ENCODE measurements around the gene KLHL34.

The KLHL34 gene

DNA sequence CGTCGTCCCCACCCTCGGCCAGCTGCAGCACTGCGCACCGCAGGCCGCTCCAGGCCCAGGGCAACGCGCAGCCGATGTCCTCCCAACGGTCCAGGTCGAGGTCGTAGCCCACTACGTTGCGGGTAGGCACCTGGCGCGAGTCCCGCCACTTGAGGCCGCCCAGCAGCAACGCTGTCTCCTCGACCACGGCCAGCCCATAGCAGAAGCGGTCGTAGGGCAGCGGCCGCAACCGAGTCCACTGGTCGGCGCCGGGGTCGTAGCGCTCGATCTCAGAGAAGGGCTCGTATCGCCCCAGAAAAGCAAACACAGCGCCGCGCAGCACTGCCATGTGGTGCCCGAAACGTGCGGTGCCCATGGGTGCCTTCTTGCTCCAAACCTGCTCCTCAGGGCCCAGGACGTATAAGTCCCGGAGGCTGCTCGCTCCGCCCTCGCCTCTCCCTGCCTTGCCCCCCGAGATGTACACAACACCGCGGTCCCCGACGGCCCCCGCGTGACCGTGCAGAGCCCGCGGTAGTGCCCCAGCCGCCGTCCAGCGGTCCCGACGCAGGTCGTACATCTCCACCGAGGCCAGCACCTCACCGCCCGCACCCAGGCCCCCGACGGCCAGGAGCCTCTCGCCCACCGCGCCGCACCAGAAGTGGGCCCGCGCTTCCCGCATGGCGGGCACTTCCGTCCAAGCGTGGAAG lies 2.1 kb downstream of the KLHL34 start:
- no peaks in the 10 kb centered on the region for H3K4me1 ChIP-seq (ENCODE audit: insufficient read depth, insufficient read length)
- H3K36me3 ChIP-seq (ENCODE audit: insufficient read depth, insufficient read length, low read length): no peaks in the 10 kb centered on the region
- no peak for TF ChIP-seq YY1 (IDR thresholded peaks at IDR 0.05; ENCODE audit: insufficient read depth, insufficient read length)
- no peak for TF ChIP-seq SUZ12 (IDR thresholded peaks at IDR 0.05; ENCODE audit: extremely low read depth, insufficient read depth, insufficient read length)
- no peak for TF ChIP-seq ZNF274 (IDR thresholded peaks at IDR 0.05; ENCODE audit: low read depth, low read length)
- H3K27me3 ChIP-seq (ENCODE audit: insufficient read depth, insufficient read length): no peaks in the 10 kb centered on the region
- H3K9me3 ChIP-seq (ENCODE audit: insufficient read depth, low read length): no peaks in the 10 kb centered on the region
- H3K4me3 ChIP-seq (ENCODE audit: insufficient read length, low read depth): no peak overlapping the region
- no peak for DNase-seq (ENCODE audit: low read depth, low spot score)
- H3K9ac ChIP-seq (ENCODE audit: insufficient read length, low read depth): no peak overlapping the region

DNA sequence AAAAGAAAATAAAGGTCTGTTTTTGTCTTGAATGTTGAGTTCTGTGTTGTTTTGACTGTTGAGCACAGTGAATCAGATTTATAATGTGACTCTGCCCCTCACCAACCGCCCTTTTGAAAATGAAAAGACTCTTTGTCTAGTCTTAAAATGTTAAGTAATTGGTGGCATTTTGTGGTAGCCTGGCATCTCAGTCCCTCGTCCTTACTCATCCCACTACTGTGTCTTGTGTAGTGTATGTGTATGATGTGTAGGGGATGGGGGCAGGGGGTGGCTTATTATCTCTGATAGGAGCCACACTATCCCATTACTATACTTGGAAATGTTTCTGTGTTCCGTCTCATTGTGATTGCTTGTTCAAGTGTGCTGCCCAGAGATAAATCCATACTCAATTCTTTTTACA lies 12.2 kb downstream of the KLHL34 start:
- no peaks in the 10 kb centered on the region for H3K9me3 ChIP-seq (ENCODE audit: insufficient read depth, low read length)
- no peaks in the 10 kb centered on the region for H3K27me3 ChIP-seq (ENCODE audit: insufficient read depth, insufficient read length)
- no peak for TF ChIP-seq ZNF274 (IDR thresholded peaks at IDR 0.05; ENCODE audit: low read depth, low read length)
- TF ChIP-seq YY1 (IDR thresholded peaks at IDR 0.05; ENCODE audit: insufficient read depth, insufficient read length): no peak
- TF ChIP-seq SUZ12 (IDR thresholded peaks at IDR 0.05; ENCODE audit: extremely low read depth, insufficient read depth, insufficient read length): no peak
- H3K4me1 ChIP-seq (ENCODE audit: insufficient read depth, insufficient read length): no peaks in the 10 kb centered on the region
- H3K4me3 ChIP-seq (ENCODE audit: insufficient read length, low read depth): no peak overlapping the region
- H3K9ac ChIP-seq (ENCODE audit: insufficient read length, low read depth): no peak overlapping the region
- no peaks in the 10 kb centered on the region for H3K36me3 ChIP-seq (ENCODE audit: insufficient read depth, insufficient read length, low read length)
- DNase-seq (ENCODE audit: low read depth, low spot score): no peak

DNA sequence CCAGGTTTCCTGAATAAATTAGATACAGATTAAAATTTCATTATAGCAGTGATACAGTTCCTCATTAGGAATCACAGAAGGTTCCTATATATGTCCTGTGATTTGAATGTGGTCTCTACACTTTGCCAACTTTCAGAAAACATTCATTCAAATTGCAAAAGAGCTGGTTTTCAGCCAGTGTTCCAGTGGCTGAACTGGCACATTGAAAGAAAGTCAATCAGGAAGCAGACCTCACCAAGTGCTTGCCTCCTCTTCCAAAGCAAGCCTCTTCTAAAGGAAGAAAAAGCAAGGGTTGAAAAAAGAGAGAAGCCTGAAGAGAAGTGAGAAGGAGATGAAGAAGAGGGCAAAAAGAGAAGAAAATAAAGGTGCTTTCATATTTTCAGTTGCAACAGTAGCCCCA lies 12.7 kb downstream of the KLHL34 start:
- TF ChIP-seq YY1 (IDR thresholded peaks at IDR 0.05; ENCODE audit: insufficient read depth, insufficient read length) (no peak), SUZ12 (IDR thresholded peaks at IDR 0.05; ENCODE audit: extremely low read depth, insufficient read depth, insufficient read length) (no peak), ZNF274 (IDR thresholded peaks at IDR 0.05; ENCODE audit: low read depth, low read length) (no peak)
- Histone ChIP-seq H3K4me1 (ENCODE audit: insufficient read depth, insufficient read length) (no peaks in the 10 kb centered on the region), H3K36me3 (ENCODE audit: insufficient read depth, insufficient read length, low read length) (no peaks in the 10 kb centered on the region), H3K4me3 (ENCODE audit: insufficient read length, low read depth) (no peak overlapping the region), H3K27me3 (ENCODE audit: insufficient read depth, insufficient read length) (no peaks in the 10 kb centered on the region), H3K9me3 (ENCODE audit: insufficient read depth, low read length) (no peaks in the 10 kb centered on the region), H3K9ac (ENCODE audit: insufficient read length, low read depth) (no peak overlapping the region)
- no peak for DNase-seq (ENCODE audit: low read depth, low spot score)

DNA sequence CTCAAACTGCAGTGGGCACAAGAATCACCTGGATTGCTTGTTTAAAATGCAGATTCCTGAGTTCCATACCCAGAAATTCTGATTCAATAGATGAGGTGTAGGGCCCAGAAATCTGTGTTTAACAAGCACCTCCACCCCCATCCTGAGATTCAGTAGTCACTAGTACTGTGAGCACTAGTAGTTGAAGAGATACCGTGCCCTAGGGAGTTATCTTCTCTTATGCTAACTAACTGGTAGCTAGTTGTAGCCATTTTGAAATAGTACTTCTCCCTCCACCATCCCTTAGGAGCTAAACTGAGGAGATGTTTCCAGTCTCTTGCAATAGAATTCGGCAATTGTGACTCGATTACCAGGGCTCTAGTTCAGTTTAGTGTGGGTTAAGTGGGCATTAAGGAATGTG lies 18.4 kb downstream of the KLHL34 start:
- Histone ChIP-seq H3K27me3 (ENCODE audit: insufficient read depth, insufficient read length) (no peaks in the 10 kb centered on the region), H3K9me3 (ENCODE audit: insufficient read depth, low read length) (no peaks in the 10 kb centered on the region), H3K36me3 (ENCODE audit: insufficient read depth, insufficient read length, low read length) (no peaks in the 10 kb centered on the region), H3K4me3 (ENCODE audit: insufficient read length, low read depth) (no peak overlapping the region), H3K9ac (ENCODE audit: insufficient read length, low read depth) (no peak overlapping the region), H3K4me1 (ENCODE audit: insufficient read depth, insufficient read length) (peaks cover 2% of the 10 kb centered on the region)
- DNase-seq (ENCODE audit: low read depth, low spot score): no peak
- no peak for TF ChIP-seq YY1 (IDR thresholded peaks at IDR 0.05; ENCODE audit: insufficient read depth, insufficient read length)
- no peak for TF ChIP-seq ZNF274 (IDR thresholded peaks at IDR 0.05; ENCODE audit: low read depth, low read length)
- no peak for TF ChIP-seq SUZ12 (IDR thresholded peaks at IDR 0.05; ENCODE audit: extremely low read depth, insufficient read depth, insufficient read length)

DNA sequence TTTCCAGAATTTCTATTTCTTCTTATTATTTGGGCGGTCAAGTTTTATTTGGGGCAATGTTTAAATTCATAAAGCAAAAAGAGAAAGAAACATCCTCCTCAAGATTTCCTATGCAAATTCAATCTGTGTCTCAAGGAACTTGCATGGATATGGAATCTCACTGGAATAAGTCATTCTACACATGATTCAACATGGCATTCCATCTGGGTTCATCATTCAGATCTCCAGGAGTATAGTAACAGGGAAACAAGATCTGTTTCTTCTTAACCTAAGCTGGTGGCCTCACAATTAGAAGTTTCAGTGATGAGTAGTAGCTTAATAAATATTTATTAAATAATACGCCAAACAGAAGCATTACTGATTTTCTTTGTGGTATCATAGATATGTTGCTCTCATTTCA lies 19.8 kb downstream of the KLHL34 start:
- DNase-seq (ENCODE audit: low read depth, low spot score): no peak
- Histone ChIP-seq H3K4me3 (ENCODE audit: insufficient read length, low read depth) (no peak overlapping the region), H3K36me3 (ENCODE audit: insufficient read depth, insufficient read length, low read length) (no peaks in the 10 kb centered on the region), H3K9me3 (ENCODE audit: insufficient read depth, low read length) (no peaks in the 10 kb centered on the region), H3K9ac (ENCODE audit: insufficient read length, low read depth) (no peak overlapping the region), H3K27me3 (ENCODE audit: insufficient read depth, insufficient read length) (no peaks in the 10 kb centered on the region), H3K4me1 (ENCODE audit: insufficient read depth, insufficient read length) (peaks cover 2% of the 10 kb centered on the region)
- TF ChIP-seq YY1 (IDR thresholded peaks at IDR 0.05; ENCODE audit: insufficient read depth, insufficient read length): no peak
- TF ChIP-seq ZNF274 (IDR thresholded peaks at IDR 0.05; ENCODE audit: low read depth, low read length): no peak
- no peak for TF ChIP-seq SUZ12 (IDR thresholded peaks at IDR 0.05; ENCODE audit: extremely low read depth, insufficient read depth, insufficient read length)

DNA sequence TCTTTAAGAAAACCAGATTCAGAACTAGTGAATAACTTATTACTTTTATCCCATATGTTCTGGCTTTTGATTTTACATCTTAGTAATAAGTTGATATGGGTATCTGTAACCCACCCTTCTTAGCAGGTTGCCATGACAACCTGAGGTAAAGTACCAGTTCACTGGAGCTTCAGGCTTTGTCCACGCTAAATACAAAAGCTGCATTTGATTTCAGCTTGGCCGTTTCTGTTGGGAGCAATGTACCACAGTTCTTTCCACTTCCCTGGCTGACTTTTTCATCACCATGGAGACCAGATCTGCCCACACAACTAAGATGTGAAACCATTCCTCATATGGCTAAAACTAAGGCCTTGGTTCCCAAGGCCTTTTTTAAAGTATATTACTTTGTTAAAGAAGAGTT lies 26.1 kb downstream of the KLHL34 start:
- no peak for TF ChIP-seq ZNF274 (IDR thresholded peaks at IDR 0.05; ENCODE audit: low read depth, low read length)
- TF ChIP-seq YY1 (IDR thresholded peaks at IDR 0.05; ENCODE audit: insufficient read depth, insufficient read length): no peak
- no peak for TF ChIP-seq SUZ12 (IDR thresholded peaks at IDR 0.05; ENCODE audit: extremely low read depth, insufficient read depth, insufficient read length)
- DNase-seq (ENCODE audit: low read depth, low spot score): no peak
- Histone ChIP-seq H3K4me1 (ENCODE audit: insufficient read depth, insufficient read length) (no peaks in the 10 kb centered on the region), H3K9me3 (ENCODE audit: insufficient read depth, low read length) (no peaks in the 10 kb centered on the region), H3K9ac (ENCODE audit: insufficient read length, low read depth) (no peak overlapping the region), H3K4me3 (ENCODE audit: insufficient read length, low read depth) (no peak overlapping the region), H3K36me3 (ENCODE audit: insufficient read depth, insufficient read length, low read length) (no peaks in the 10 kb centered on the region), H3K27me3 (ENCODE audit: insufficient read depth, insufficient read length) (no peaks in the 10 kb centered on the region)

DNA sequence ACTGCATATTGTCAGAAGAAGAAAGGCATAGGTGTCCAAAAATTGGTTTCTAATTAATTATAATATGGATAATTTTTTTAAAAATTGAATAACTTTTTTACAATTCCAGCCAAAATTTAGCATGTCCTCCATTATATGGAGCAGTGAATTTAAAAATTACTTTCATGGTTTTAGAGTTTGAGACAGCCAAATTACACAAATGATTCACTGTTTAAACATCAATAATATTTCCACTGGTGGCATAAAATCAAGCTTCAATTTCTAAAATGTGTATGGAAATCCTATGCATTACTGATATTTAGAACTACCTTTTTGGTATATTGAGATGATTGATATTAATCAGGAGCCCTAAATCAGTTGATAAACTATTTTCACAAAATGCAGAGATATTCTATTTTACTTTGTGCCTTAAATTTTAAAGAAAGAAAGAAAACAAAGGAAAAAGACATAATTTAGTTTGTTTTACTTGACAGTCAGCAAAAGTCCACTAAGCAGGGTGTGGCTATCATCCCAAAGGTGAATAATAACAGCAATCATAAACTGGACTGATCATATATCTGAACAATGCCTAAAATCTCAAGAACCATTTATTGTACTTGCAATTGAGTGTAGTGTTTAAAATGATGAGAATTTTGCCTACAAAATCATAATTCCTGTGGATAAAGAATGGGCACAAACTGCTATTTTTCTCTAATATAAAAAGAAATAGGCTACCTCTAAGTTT lies 34.2 kb downstream of the KLHL34 start:
- DNase-seq (ENCODE audit: low read depth, low spot score): no peak
- Histone ChIP-seq H3K4me1 (ENCODE audit: insufficient read depth, insufficient read length) (no peaks in the 10 kb centered on the region), H3K9ac (ENCODE audit: insufficient read length, low read depth) (no peak overlapping the region), H3K36me3 (ENCODE audit: insufficient read depth, insufficient read length, low read length) (no peaks in the 10 kb centered on the region), H3K9me3 (ENCODE audit: insufficient read depth, low read length) (no peaks in the 10 kb centered on the region), H3K4me3 (ENCODE audit: insufficient read length, low read depth) (no peak overlapping the region), H3K27me3 (ENCODE audit: insufficient read depth, insufficient read length) (no peaks in the 10 kb centered on the region)
- TF ChIP-seq ZNF274 (IDR thresholded peaks at IDR 0.05; ENCODE audit: low read depth, low read length) (no peak), YY1 (IDR thresholded peaks at IDR 0.05; ENCODE audit: insufficient read depth, insufficient read length) (no peak), SUZ12 (IDR thresholded peaks at IDR 0.05; ENCODE audit: extremely low read depth, insufficient read depth, insufficient read length) (no peak)
